Liver (tissue), 9 donors: ENCODE data around the gene DYSF. TPM values are rescaled to one million over a fixed set of nuclear protein-coding genes. Genes with fewer than 3 reads are reported as not detected.

Experiments used
- DNase-seq: peaks from one replicate; pipeline ENCODE4 v3.0.0-alpha.2; 2017; ENCODE audit warnings: low spot score
- H3K27ac ChIP-seq, 2 donors: one replicate each; pipeline ENCODE4 v1.7.0; 2013; ENCODE audit warnings: inconsistent platforms in 2 of 2, low read length in 2 of 2, control low read depth in 1 of 2, low read depth in 1 of 2, mild to moderate bottlenecking in 1 of 2
- H3K27me3 ChIP-seq, 4 donors: one replicate each; pipeline versions ENCODE4 v1.6.1 to v1.7.0; 2013; ENCODE audit warnings: low read length in 3 of 4, inconsistent platforms in 1 of 4, mild to moderate bottlenecking in 1 of 4, moderate library complexity in 1 of 4; ENCODE audit not compliant: control insufficient read depth in 4 of 4, insufficient read depth in 4 of 4
- H3K36me3 ChIP-seq, 4 donors: one replicate each; pipeline versions ENCODE4 v1.6.1 to v1.7.0; 2013; ENCODE audit warnings: low read length in 3 of 4, mild to moderate bottlenecking in 3 of 4, low read depth in 1 of 4, moderate library complexity in 1 of 4; ENCODE audit not compliant: control insufficient read depth in 4 of 4, insufficient read depth in 3 of 4
- H3K4me1 ChIP-seq, 4 donors: one replicate each; pipeline versions ENCODE4 v1.6.1 to v1.7.0; 2013; ENCODE audit warnings: low read length in 3 of 4, mild to moderate bottlenecking in 3 of 4, moderate library complexity in 1 of 4; ENCODE audit not compliant: control insufficient read depth in 4 of 4, insufficient read depth in 4 of 4
- H3K4me3 ChIP-seq, 3 donors: one replicate each; pipeline versions ENCODE4 v1.6.1 to v1.7.0; 2013; ENCODE audit warnings: low read length in 3 of 3, control low read depth in 1 of 3, low read depth in 1 of 3, mild to moderate bottlenecking in 1 of 3
- H3K9ac ChIP-seq, 2 donors: one replicate each; pipeline ENCODE4 v1.7.0; 2013; ENCODE audit warnings: low read length in 2 of 2, mild to moderate bottlenecking in 2 of 2, moderate library complexity in 2 of 2, control low read depth in 1 of 2, low read depth in 1 of 2
- H3K9me3 ChIP-seq, 4 donors: one replicate each; pipeline versions ENCODE4 v1.6.1 to v1.7.0; 2013; ENCODE audit warnings: low read length in 3 of 4; ENCODE audit not compliant: control insufficient read depth in 4 of 4
- ATF3 ChIP-seq: IDR thresholded peaks from 2 replicates; pipeline ENCODE4 v1.6.1; 2016; ENCODE audit warnings: antibody characterized with exemption
- CTCF ChIP-seq: fragments of 150-350 bp; IDR thresholded peaks from 2 replicates; pipeline ENCODE4 v1.5.1; 2017; ENCODE audit warnings: improper control_type of control experiment, low read depth, low read length; ENCODE audit not compliant: missing input control
- EGR1 ChIP-seq, 2 donors: IDR thresholded peaks; 2 replicates each; pipeline ENCODE4 v1.6.1; 2016 to 2018; ENCODE audit warnings: antibody characterized with exemption in 2 of 2, low read depth in 2 of 2
- FOXA1 ChIP-seq: IDR thresholded peaks from 2 replicates; pipeline ENCODE4 v1.6.1; 2016; ENCODE audit warnings: antibody characterized with exemption
- FOXA2 ChIP-seq: IDR thresholded peaks from 2 replicates; pipeline ENCODE4 v1.6.1; 2016; ENCODE audit warnings: antibody characterized with exemption
- GABPA ChIP-seq, 2 donors: IDR thresholded peaks in 1 of 2; conservative IDR thresholded peaks in 1 of 2; 2 replicates each; pipeline ENCODE4 v1.6.1; 2016; ENCODE audit warnings: antibody characterized with exemption in 2 of 2, mild to moderate bottlenecking in 1 of 2, moderate library complexity in 1 of 2
- HNF4A ChIP-seq, 2 donors: conservative IDR thresholded peaks; 2 replicates each; pipeline ENCODE4 v1.6.1; 2016; ENCODE audit warnings: antibody characterized with exemption in 2 of 2, mild to moderate bottlenecking in 2 of 2
- HNF4G ChIP-seq: IDR thresholded peaks from 2 replicates; pipeline ENCODE4 v1.6.1; 2016; ENCODE audit warnings: antibody characterized with exemption
- JUND ChIP-seq, 2 donors: IDR thresholded peaks; 2 replicates each; pipeline ENCODE4 v1.6.1; 2016; ENCODE audit warnings: antibody characterized with exemption in 2 of 2
- NR2F2 ChIP-seq: IDR thresholded peaks from 2 replicates; pipeline ENCODE4 v1.6.1; 2016; ENCODE audit warnings: antibody characterized with exemption
- RAD21 ChIP-seq, 2 donors: IDR thresholded peaks; 2 replicates each; pipeline ENCODE4 v1.6.1; 2016; ENCODE audit warnings: antibody characterized with exemption in 2 of 2, mild to moderate bottlenecking in 2 of 2
- REST ChIP-seq: IDR thresholded peaks from 2 replicates; pipeline ENCODE4 v1.6.1; 2016; ENCODE audit warnings: antibody characterized with exemption, mild to moderate bottlenecking
- RXRA ChIP-seq, 2 donors: IDR thresholded peaks; 2 replicates each; pipeline ENCODE4 v1.6.1; 2017 to 2018; ENCODE audit warnings: antibody characterized with exemption in 2 of 2, mild to moderate bottlenecking in 1 of 2
- SP1 ChIP-seq: IDR thresholded peaks from 2 replicates; pipeline ENCODE4 v1.6.1; 2018; ENCODE audit warnings: antibody characterized with exemption, mild to moderate bottlenecking
- TAF1 ChIP-seq: conservative IDR thresholded peaks from 2 replicates; pipeline ENCODE4 v1.6.1; 2016; ENCODE audit warnings: antibody characterized with exemption, mild to moderate bottlenecking
- YY1 ChIP-seq: IDR thresholded peaks from 2 replicates; pipeline ENCODE4 v1.6.1; 2016; ENCODE audit warnings: antibody characterized with exemption, mild to moderate bottlenecking
- ZBTB33 ChIP-seq: IDR thresholded peaks from 2 replicates; pipeline ENCODE4 v1.6.1; 2016; ENCODE audit warnings: antibody characterized with exemption
- WGBS: extraction: QIAGEN DNeasy Blood & Tissue Kit; methylation state at CpG from one replicate; pipeline ENCODE4 v1.1.7; 2013; 5-methylcytosine and 5-hydroxymethylcytosine counted together
- polyA plus RNA-seq, 2 donors: library from polyadenylated mRNA; stranded (reverse) in 1 of 2; unstranded in 1 of 2; fragments of 200-250 nt in 1 of 2; fragments of >200 nt in 1 of 2; fragmentation: Nextera tagmentation in 1 of 2; extraction: Ambion mirVana in 1 of 2; gene quantifications; one replicate each; pipeline versions ENCODE4 v1.2.1 to v1.2.3, GENCODE V29; 2013 to 2015
- total RNA-seq, 2 donors: library from RNA; depleted of rRNA; stranded (reverse); fragments of >200 nt; gene quantifications; one replicate each; pipeline ENCODE4 v1.2.3, GENCODE V29; 2014
- donor health status: healthy.
- donor health status: healthy.
- donor health status: healthy.
- donor health status: healthy.
- donor health status: healthy.

DYSF gene
- total and polyA plus RNA-seq, 4 donors, result 8.5 to 20.8 (median 13.6) TPM

- H3K27me3 ChIP-seq, result no peaks in the 10 kb centered on the region
- no peak for TF ChIP-seq EGR1 (IDR thresholded peaks at IDR 0.05; ENCODE audit: low read depth in 2 of 2)
- no peak for TF ChIP-seq NR2F2
- TF ChIP-seq ATF3, result no peak
- TF ChIP-seq RAD21 (IDR thresholded peaks at IDR 0.05), result no peak
- TF ChIP-seq HNF4G, result no peak
- TF ChIP-seq FOXA2, result no peak
- no peak for TF ChIP-seq YY1
- no peak for TF ChIP-seq REST
- TF ChIP-seq CTCF, result no peak
- no peak for TF ChIP-seq TAF1
- no peak for TF ChIP-seq SP1
- no peak for TF ChIP-seq FOXA1
- TF ChIP-seq ZBTB33, result no peak
- no peak for TF ChIP-seq GABPA (IDR thresholded peaks at IDR 0.05 in 1 of 2, conservative IDR thresholded peaks at IDR 0.05 in 1 of 2)
- no peak for TF ChIP-seq HNF4A (conservative IDR thresholded peaks at IDR 0.05)
- no peak for TF ChIP-seq RXRA (IDR thresholded peaks at IDR 0.05)
- no peak for TF ChIP-seq JUND (IDR thresholded peaks at IDR 0.05)
- H3K27ac ChIP-seq, result no peak overlapping the region
- H3K9ac ChIP-seq, result no peak overlapping the region
- no peaks in the 10 kb centered on the region for H3K9me3 ChIP-seq
- no peak for DNase-seq
- no peaks in the 10 kb centered on the region for H3K4me1 ChIP-seq
- 94% methylated on average over 11 of the region's 11 CpGs for WGBS
- peaks cover 0 to 22% (median 9%) of the 10 kb centered on the region in 4 donors for H3K36me3 ChIP-seq
- no peak overlapping the region for H3K4me3 ChIP-seq
Measured at GRCh38 chr2:71513721-71514120, 60.4 kb downstream of the DYSF start.
